C4-2B (cell line): ENCODE data around the gene PTCHD4.

Experiments
- H3K27ac ChIP-seq: fragments of 450-650 bp; 2 replicates; pipeline ENCODE4 v1.5.1; 2017
- ZFX ChIP-seq: fragments of 450-650 bp; IDR thresholded peaks from 2 replicates; pipeline ENCODE4 v1.6.1; 2017
- TF ChIP-seq, protein P1 (sequence below): fragments of 450-650 bp; conservative IDR thresholded peaks from 2 replicates; pipeline ENCODE4 v1.5.1; 2017; ENCODE audit warnings: mild to moderate bottlenecking

The PTCHD4 gene

DNA sequence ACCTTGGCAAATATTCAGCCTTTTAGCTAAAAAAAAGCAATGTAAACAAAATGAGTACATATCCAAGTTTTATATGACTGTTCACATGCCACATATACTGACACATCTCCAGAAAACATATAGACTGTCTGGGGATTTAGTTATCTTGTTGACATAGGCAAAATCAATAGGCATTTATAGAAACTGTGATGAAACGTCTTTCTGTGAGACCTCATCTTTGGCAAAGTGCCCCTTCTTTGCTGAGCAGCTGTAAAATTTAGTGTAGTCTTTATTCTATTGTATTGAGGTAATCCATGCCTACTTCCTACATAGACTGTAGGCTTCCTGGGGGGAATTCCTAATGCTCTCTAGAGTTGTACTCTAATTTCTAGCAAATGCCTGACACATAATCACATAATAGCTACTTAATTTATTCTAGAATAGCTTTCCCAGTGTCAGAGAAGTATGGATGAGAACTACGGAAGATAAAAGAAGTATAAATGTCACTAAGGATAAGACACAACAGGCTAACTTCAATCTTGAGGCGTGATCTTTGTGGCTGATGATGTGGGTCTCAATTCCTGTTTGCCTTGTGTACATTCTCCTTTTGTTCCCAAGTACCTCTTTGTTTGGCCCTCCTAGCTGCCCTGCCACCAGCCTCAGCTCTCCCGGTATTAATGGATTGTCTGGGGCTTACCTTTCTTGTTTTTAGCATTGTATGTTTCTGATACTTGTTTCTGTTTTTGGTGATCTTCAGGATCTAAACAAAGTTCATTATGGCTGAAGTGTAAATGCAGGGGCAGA lies 30.6 kb downstream of the PTCHD4 start:
- no peak for TF ChIP-seq ZFX
- TF ChIP-seq, protein P1, sequence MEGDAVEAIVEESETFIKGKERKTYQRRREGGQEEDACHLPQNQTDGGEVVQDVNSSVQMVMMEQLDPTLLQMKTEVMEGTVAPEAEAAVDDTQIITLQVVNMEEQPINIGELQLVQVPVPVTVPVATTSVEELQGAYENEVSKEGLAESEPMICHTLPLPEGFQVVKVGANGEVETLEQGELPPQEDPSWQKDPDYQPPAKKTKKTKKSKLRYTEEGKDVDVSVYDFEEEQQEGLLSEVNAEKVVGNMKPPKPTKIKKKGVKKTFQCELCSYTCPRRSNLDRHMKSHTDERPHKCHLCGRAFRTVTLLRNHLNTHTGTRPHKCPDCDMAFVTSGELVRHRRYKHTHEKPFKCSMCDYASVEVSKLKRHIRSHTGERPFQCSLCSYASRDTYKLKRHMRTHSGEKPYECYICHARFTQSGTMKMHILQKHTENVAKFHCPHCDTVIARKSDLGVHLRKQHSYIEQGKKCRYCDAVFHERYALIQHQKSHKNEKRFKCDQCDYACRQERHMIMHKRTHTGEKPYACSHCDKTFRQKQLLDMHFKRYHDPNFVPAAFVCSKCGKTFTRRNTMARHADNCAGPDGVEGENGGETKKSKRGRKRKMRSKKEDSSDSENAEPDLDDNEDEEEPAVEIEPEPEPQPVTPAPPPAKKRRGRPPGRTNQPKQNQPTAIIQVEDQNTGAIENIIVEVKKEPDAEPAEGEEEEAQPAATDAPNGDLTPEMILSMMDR, result no peak
- H3K27ac ChIP-seq, result no peak overlapping the region

DNA sequence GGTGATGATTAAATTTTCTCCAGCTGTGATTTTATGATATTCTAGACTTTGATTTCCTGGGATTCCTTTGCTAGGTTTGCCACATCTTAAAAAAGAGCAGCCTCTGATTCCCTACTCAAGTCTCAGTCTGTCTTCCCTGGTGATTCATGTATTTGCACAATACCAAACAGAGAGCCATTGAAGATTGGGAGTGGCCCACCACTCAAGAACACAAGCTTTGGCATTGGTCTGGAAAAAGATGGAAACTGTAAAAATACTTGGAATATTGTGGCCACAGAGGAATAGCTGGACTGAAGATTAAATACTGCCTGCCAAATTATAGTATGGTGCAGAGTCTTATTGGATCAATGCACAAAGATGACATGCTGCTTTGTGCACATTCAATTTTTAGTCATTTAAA lies 32.9 kb downstream of the PTCHD4 start:
- no peak overlapping the region for H3K27ac ChIP-seq
- no peak for TF ChIP-seq ZFX
- TF ChIP-seq, protein P1, result no peak

DNA sequence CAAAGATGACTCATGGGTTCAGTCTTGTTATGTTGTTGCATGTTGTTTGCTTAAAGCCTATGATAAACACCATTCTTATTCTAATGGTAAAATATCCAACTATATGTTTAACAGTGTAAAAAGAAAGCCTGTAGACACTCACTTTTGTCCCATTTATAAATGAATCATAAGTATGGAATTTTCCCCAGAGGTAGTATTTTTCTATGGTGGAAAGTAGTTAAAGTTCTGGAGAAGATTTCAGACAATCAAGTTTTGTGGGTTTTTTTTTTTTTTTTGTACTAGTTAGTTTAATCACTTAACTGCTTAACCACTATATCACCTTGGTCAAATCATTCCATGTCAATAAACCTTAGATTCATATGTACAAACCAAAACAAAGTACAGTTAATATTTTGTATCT lies 35.8 kb downstream of the PTCHD4 start:
- no peak overlapping the region for H3K27ac ChIP-seq
- TF ChIP-seq, protein P1, result no peak

DNA sequence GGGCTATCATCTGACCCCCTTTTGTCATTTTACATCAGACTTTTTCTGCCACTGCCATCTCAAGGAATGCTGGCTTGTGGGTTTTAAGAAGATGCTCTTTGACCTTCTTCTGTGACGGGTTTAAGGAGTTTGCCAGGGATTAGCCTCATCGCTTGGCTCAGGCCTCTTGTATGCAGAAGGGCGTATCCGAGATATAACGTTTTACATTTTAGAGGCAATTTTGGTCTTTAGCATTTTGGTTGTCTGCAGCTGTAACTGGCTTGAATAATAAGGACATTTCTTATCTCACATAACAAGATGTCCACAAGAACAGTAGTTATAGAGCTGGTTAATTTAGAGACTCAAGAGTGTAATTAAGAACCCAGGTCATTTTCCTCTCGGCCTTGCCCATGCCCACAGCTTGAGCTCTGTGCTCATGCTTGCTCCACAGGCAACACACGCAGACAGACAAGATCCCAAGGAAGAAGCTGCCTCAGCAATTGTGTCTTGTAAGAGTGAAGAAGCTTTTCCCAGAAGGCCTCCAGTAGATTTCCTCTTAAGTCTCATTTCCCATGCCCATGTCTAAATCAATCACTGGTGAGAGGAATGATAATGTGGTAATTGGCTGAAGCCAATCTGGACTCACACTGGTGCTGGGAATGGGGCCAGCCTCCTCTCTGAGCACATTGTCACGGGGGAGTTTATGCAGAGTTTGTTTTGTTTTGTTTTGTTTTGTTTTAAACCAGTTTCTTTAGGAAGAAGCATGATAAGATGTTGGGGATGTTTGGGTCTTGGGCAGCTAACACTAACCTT lies 36.8 kb downstream of the PTCHD4 start:
- H3K27ac ChIP-seq, result no peak overlapping the region
- TF ChIP-seq, protein P1, result no peak
- TF ChIP-seq ZFX, result no peak

DNA sequence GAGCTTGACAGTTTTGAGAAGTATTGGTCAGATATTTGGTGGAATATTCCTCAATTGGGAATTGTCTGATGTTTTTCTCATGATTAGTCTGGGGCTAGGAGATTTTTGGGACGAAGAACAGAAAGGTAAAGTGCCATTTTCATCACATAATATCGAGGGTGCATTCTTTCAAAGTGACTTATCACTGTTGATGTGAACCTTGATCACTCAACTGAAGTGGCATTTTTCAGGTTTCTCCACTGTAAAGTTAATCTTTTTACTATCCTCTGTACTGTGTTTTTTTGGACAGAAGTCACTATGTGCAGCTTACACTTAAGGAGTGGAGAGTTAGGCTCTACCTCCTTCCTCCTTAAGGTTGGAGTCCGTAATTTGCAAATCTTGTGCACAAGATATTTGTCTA lies 39.2 kb downstream of the PTCHD4 start:
- no peak for TF ChIP-seq ZFX
- TF ChIP-seq, protein P1, result no peak
- no peak overlapping the region for H3K27ac ChIP-seq

GRCh38 chr6:48069280-48069679 lies 41.7 kb downstream of the PTCHD4 start:
- no peak for TF ChIP-seq ZFX
- TF ChIP-seq, protein P1, result no peak
- no peak overlapping the region for H3K27ac ChIP-seq
